ENCODE measurements around the gene RPL18.
"Not testable (repeated sequence)": the region's sequence is repeated elsewhere in the genome, so short reads cannot be mapped to it uniquely, and the experiment has no call there.

The RPL18 gene

GRCh38 chr19:48611872-48612271, 7.1 kb downstream of the RPL18 start:
- DNase-seq: no peak

DNA sequence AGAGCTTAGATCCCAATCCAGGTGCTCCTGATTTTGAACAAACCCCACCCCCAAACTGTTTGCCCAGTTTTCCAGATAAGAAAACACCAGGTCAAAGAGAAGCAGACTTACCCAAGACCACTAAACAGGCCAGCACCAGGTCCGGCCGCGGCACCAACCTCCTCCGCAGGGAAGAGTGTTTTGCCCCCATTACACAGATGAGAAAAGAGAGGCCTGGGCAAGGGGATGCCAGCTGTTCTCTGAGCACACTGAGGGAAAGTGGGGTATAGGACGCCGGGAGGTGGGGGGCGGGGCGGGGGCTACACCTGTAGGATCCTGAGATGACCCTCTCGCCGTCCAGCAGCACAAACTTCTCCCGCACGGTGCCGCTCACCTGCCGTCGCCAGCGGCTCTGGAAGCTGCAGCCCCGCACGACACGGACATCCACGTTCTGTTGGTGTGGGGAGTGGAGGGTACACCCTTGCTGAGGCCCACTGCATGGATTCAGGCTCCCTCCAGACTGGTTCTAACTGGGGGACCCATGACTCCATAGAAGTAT, 9.3 kb downstream of the RPL18 start:
- no peak for DNase-seq

- peak; percentile 88 for DNase-seq
Observed at GRCh38 chr19:48608798-48609263, 10.1 kb downstream of the RPL18 start.

GRCh38 chr19:48607359-48607755, 11.6 kb downstream of the RPL18 start:
- DNase-seq: no peak

DNA sequence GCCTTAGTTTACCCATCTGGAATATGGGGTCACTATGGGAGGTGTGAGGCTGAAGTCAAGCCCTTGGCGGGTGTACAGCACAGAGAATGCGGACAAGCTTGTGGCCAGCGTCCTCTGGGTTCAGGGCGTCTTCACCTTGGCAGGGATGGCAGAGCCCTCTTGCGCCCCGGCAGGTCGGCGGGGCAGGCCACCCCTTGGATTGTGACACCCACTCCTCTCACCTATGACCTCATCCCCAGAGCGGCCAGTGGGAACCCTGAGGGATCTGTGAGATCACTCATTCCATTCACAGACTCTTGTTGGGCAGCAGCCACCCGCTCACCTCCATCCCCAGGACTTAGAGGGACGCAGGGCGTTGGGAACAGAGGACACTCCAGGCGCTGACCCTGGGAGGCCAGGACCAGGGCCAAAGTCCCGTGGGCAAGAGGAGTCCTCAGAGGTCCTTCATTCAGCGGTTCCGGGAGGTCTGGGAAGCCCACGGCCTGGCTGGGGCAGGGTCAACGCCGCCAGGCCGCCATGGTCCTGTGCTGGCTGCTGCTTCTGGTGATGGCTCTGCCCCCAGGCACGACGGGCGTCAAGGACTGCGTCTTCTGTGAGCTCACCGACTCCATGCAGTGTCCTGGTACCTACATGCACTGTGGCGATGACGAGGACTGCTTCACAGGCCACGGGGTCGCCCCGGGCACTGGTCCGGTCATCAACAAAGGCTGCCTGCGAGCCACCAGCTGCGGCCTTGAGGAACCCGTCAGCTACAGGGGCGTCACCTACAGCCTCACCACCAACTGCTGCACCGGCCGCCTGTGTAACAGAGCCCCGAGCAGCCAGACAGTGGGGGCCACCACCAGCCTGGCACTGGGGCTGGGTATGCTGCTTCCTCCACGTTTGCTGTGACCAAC, 12.3 kb downstream of the RPL18 start, which contains the start of gene SPACA4:
Gene SPACA4, plus strand, starts transcription at position 280 of the 896 bp plus-strand sequence. Its CDS starts 237 bp downstream, at position 517.
- no peak for DNase-seq

GRCh38 chr19:48603850-48604249, 15.1 kb downstream of the RPL18 start:
- no peak for DNase-seq

DNA sequence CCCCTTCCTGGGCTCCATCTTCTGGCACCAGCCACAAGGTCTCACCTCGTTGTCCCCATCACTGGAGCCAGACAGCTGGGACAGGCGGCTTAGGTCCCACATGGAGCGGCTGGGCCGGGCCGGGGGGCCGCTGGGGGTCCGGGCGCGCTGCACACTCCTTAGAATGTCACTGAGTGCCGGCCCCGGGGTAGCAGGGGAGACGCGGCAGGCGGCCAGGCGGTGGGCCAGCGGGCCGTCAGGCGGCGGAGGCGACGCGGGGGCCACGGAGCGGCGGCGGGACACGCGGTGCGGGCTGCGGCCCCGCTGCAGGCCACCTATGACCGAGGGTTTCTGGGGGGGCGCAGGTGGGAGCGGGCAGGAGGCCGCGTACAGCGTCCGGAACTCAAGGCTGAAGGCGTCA, 15.5 kb downstream of the RPL18 start:
- DNase-seq: no peak

DNA sequence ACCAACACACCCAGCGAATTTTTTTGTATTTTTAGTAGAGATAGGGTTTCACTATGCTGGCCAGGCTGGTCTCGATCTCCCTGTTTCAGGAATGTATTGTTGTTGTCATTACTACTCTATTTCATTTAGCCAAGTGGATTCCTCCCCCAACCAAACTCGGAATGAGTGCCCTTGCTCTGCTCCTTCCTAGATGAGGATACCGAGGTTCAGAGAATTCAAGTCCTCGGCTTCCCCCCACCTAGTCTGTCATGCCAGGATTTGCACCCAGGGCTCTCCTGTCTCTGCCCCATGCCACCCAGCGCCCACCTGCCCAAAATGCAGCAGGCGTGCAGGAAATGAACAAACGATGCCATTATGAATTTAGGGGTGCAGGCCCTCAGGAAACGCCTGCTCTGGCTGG, 16.0 kb downstream of the RPL18 start:
- no peak for DNase-seq

DNA sequence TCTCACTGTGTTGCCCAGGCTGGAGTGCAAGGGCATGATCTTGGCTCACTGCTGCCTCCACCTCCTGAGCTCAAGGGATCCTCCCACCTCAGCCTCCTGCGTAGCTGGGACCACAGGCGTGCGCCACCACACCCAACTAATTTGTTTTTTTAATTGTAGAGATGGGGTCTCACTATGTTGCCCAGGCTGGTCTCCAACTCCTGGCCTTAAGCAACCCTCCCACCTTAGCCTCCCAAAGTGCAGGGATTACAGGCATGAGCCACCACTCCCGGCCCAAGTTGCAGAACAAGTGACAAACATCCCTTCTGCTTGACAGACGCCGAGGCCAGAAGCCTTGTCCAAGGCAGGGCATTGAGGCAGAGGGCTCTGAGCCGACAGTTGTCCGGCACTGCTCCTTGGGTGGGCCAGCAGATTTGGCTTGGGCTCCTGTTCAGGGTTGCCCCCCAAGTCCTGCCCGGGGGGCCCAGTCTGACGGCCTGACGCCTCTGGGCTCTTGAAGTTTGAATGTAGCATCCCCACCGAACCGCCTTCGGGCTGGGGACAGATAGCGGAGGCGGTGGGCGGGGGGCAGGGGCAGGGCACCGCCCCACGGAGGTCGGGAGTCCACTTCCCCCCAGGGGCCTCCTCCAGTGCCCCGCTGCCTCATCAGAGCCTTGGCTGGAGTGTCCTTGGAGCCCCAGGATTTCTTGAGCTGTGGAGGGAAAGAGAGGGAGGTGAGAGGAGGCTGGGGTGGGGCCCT, 18.1 kb downstream of the RPL18 start:
- no peak for DNase-seq

GRCh38 chr19:48598996-48599700, 19.8 kb downstream of the RPL18 start:
- DNase-seq: no peak

- DNase-seq: no peak
Observed at GRCh38 chr19:48596679-48597465, 22.1 kb downstream of the RPL18 start.

DNA sequence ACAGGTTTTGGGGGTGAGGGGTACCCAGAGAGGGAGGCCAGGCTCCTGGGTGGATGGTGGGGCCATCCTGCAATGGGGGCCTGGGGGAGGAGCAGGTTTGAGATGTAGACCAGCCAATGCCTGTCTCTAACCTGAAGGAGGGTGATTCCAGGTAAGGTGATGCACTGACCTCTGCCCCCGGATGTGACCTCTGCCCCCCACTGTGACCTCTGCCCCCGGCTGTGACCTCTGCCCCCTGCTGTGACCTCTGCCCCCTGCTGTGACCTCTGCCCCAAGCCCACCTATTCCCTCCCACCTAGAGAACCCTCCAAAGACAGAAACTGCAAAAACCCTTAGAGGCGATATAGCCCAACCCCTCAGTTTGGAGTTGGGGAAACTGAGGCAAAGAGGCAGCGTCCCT, 22.7 kb downstream of the RPL18 start:
- DNase-seq: no peak

GRCh38 chr19:48595833-48596232, 23.1 kb downstream of the RPL18 start:
- DNase-seq: no peak

DNA sequence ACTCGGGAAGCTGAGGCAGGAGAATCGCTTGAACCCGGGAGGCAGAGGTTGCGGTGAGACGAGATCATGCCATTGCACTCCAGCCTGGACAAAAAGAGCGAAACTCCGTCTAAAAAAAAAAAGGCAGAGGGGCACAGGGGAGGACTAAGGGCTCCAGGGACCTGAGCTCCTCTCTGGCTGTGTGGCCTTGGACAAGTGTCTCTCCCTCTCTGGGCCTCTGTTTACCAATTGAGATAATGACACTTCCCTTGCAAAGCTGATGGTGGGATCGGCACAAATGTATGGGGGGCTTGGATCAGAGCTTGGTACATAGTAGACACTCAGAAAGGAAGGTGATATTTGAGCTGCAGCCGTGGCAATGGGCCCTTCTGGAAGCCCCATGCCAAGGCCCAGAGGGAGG, 23.8 kb downstream of the RPL18 start:
- no peak for DNase-seq

DNA sequence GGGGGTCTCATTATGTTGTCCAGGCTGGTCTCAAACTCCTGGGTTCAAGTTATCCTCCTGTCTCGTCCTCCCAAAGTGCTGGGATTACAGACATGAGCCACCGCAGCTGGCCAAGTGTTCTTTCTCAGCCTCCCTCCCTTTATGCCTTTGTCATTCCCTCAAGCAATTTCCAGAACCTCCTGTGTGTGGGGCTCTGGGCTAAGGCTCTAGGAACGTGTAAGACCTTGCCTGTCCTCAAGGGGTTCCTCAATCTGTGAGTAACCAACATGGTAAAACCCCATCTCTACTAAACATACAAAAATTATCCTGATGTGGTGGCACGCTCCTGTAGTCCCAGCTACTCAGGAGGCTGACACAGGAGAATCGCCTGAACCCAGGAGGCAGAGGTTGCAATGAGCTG, 28.0 kb downstream of the RPL18 start:
- DNase-seq: peak; percentile 25

DNA sequence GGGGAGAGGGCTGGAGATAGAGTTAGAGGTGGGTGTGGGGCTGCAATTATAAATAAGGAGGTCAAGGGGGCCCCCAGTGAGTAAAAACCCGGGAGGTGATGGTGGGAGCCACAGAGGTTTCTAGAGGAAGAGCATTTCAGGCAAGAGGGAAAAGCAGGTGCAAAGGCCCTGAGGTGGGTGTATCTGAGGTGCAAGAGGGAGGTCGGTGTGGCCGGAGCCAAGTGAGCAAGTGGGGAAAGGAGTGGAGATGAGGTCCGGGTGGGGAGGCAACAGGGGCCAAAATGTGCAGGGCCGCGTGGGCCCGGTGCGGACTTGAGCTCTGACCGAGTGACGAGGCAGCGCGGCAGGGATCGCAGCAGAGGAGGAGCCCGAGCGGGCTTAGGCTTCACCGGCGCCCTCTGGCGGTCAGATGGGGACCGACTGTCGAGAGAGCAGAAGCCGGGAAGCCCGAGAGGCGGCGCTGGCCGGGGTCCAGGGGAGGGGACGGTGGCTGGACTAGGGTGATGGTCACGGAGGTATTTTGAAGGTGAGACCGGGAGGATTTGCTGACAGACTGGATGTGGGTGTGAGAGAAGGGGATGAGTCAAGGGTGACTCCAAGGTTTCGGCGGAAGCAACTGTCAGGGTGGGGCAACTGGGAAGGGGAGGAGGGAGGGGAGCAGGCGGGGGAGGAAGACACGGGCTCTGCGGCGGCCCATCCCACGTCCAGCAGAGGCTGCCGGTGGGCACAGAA, 30.1 kb downstream of the RPL18 start:
- peak; percentile 92 for DNase-seq

DNA sequence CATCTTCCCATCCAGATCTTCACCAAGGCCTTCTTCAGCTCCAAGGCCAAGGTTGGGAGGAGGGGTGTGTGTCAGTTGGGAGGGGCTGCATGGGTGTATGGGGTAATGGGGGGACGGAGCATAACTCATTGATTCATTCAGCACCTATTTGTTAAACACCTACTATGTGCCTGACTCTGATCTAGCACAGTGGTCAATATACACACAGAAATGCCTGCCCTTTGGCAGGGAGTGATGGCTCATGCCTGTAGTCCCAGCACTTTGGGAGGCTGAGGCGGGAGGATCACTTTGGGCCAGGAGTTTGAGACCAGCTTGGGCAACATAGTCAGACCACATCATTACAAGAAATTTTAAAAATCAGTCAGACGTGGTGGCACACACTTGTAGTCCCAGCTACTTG, 31.6 kb downstream of the RPL18 start:
- DNase-seq: no peak

GRCh38 chr19:48582168-48582567, 36.8 kb downstream of the RPL18 start:
- DNase-seq: no peak

GRCh38 chr19:48578891-48579290, 40.1 kb downstream of the RPL18 start:
- DNase-seq: no peak

- not testable (repeated sequence) for DNase-seq
Observed at GRCh38 chr19:48577908-48578307, 41.1 kb downstream of the RPL18 start.

- DNase-seq: peak; percentile 11
Observed at GRCh38 chr19:48575931-48576622, 42.9 kb downstream of the RPL18 start.
